Right atrium auricular region (tissue), 2 donors: ENCODE measurements around the gene AVPR1B. TPM values are rescaled to one million over a fixed set of nuclear protein-coding genes. Genes with fewer than 3 reads are reported as not detected.
A peak's percentile ranks its signal among the peaks of the same experiment; 100 is the strongest.

Experiments used
- DNase-seq: peaks from one replicate; pipeline ENCODE4 v3.0.0-alpha.2; 2019; ENCODE audit warnings: low spot score
- H3K27ac ChIP-seq, 2 donors: fragments of 200-600 bp; sonication (generic); 1 replicate in 1 of 2; 2 replicates in 1 of 2; pipeline ENCODE4 v1.5.1; 2016 to 2019
- H3K27me3 ChIP-seq, 2 donors: fragments of 200-600 bp; sonication (generic); one replicate each; pipeline versions ENCODE4 v1.5.1 to v1.6.0; 2017 to 2019
- H3K36me3 ChIP-seq: fragments of 200-600 bp; sonication (generic); one replicate; pipeline ENCODE4 v1.5.1; 2016
- H3K4me1 ChIP-seq, 2 donors: fragments of 200-600 bp; sonication (generic); one replicate each; pipeline versions ENCODE4 v1.5.1 to v1.6.0; 2017 to 2019
- H3K4me3 ChIP-seq, 2 donors: fragments of 200-600 bp; sonication (generic); 1 replicate in 1 of 2; 2 replicates in 1 of 2; pipeline ENCODE4 v1.5.1; 2017 to 2019; ENCODE audit warnings: mild to moderate bottlenecking in 1 of 2, moderate library complexity in 1 of 2
- H3K9me3 ChIP-seq, 2 donors: fragments of 200-600 bp; sonication (generic); one replicate each; pipeline ENCODE4 v1.5.1; 2019
- total RNA-seq, 2 donors: library from RNA; depleted of rRNA; stranded (reverse); fragments of >200 nt; gene quantifications; one replicate each; pipeline ENCODE4 v1.1.0, GENCODE V29; 2016
- TF ChIP-seq, protein P1 (sequence below), 2 donors: fragments of 200-600 bp; sonication (generic); IDR thresholded peaks; one replicate each; pipeline ENCODE4 v1.5.1; 2019; ENCODE audit warnings: antibody characterized with exemption in 2 of 2

The AVPR1B gene
- total RNA-seq, 2 donors from 2014 or later = not detected

DNA sequence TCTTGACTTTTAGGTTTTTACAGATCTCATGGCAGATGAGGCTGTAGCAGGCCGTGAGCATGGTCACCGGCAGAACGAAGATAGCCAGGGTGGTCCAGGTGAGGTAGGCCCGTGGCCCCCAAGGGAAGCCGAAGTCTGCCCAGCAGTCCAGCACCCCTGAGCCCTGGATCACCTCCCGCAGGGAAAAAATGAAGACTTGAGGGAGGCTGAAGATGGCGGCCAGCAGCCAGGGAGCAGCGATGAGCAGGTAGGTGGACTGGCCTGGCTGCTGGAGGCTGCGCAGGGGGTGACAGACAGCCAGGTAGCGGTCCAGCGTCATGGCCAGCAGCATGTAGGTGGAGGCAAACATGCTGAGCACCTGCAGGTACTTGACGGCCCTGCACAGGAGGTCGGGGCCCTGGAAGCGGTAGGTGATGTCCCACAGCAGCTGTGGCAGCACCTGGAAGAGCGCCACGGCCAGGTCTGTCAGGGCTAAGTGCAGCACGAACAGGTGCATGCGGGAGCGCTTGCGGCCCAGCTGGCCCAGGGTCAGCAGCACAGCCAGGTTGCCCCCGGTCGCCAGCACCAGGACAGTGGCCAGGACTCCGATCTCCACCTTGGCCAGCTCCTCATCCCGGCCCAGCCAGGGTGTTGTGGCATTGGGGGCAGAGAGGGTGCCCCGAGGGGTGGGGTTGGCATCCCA lies 856 bp downstream of the AVPR1B start:
- Histone ChIP-seq H3K36me3 (no peaks in the 10 kb centered on the region), H3K4me3 (no peak overlapping the region), H3K27me3 (no peaks in the 10 kb centered on the region), H3K4me1 (peaks cover 0 to 13% of the 10 kb centered on the region in 2 donors), H3K9me3 (peaks cover 0 to 9% of the 10 kb centered on the region in 2 donors), H3K27ac (no peak overlapping the region)
- peak; percentile 54 for DNase-seq
- TF ChIP-seq, protein P1, sequence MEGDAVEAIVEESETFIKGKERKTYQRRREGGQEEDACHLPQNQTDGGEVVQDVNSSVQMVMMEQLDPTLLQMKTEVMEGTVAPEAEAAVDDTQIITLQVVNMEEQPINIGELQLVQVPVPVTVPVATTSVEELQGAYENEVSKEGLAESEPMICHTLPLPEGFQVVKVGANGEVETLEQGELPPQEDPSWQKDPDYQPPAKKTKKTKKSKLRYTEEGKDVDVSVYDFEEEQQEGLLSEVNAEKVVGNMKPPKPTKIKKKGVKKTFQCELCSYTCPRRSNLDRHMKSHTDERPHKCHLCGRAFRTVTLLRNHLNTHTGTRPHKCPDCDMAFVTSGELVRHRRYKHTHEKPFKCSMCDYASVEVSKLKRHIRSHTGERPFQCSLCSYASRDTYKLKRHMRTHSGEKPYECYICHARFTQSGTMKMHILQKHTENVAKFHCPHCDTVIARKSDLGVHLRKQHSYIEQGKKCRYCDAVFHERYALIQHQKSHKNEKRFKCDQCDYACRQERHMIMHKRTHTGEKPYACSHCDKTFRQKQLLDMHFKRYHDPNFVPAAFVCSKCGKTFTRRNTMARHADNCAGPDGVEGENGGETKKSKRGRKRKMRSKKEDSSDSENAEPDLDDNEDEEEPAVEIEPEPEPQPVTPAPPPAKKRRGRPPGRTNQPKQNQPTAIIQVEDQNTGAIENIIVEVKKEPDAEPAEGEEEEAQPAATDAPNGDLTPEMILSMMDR (IDR thresholded peaks at IDR 0.05) = no peak

DNA sequence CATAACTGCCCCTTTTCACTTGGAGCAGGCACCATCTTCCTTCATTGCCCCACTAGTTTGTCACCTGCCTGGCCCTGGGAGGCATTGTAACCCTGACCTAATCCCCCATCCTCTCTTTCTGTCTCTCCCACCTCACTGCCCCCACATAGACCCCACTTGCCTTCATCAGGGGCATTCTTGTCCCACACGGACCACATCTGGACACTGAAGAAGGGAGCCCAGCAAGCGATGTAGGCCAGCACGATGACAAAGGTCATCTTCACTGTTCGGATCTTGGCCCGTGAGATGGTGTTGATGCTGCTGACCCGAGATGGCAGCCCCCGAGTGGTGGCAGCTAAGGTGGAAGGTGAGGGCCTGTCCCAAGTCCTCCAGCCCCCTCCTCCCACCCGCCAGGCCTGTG lies 1.4 kb downstream of the AVPR1B start:
- TF ChIP-seq, protein P1 (IDR thresholded peaks at IDR 0.05) = no peak
- no peak overlapping the region for H3K27ac ChIP-seq
- no peaks in the 10 kb centered on the region for H3K36me3 ChIP-seq
- no peak overlapping the region for H3K4me3 ChIP-seq
- peak; percentile 48 for DNase-seq
- peaks cover 0 to 13% of the 10 kb centered on the region in 2 donors for H3K4me1 ChIP-seq
- H3K27me3 ChIP-seq = no peaks in the 10 kb centered on the region
- H3K9me3 ChIP-seq = peaks cover 0 to 3% of the 10 kb centered on the region in 2 donors

DNA sequence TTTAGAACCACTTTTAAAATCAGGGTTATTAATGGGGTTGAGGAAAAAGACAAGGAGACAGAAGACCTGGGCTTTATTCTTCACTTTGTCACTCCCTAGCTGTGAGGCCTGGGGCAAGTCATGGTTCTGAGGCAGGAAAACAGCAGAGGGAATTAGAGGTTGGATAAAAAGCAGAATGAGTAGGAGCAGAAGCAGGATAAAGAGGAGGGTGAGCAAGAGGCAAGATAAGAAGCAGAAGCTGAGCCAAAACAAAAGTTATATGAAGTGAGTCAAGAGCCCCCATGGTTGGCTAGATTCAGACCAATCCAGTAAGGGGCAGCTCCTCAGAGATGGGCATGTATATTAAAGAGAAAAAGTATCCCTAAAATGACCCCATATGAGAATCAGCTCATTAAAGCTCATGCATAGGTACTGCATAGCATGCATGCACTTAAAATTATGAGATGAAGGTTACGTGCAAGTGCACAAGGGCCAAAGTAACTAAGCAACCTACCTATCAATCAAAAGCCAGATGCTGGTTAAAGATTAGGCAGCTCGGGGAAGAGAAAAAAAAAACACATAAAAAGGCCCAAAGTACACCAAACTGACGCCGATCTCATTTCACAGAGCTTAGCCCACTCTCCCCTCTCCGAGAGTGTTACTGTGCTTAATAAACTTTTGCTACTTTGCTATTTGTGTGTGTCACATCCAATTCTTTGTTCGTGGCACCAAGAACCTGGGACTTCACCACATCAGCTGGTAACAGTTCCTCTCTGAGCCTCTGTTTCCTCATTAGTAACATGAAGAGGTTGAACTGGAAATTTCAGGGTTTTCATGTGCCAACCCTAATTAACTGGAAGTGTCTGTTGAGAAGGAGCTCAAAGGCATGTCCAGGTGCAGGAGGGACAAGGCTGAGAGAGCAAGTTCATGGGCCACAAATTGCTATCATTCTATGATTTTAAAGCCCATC lies 2.2 kb downstream of the AVPR1B start:
- H3K27ac ChIP-seq = no peak overlapping the region
- no peak overlapping the region for H3K4me3 ChIP-seq
- H3K27me3 ChIP-seq = no peaks in the 10 kb centered on the region
- TF ChIP-seq, protein P1 (IDR thresholded peaks at IDR 0.05) = no peak
- peaks cover 0 to 13% of the 10 kb centered on the region in 2 donors for H3K4me1 ChIP-seq
- peak; percentile 11 for DNase-seq
- no peaks in the 10 kb centered on the region for H3K9me3 ChIP-seq
- no peaks in the 10 kb centered on the region for H3K36me3 ChIP-seq

DNA sequence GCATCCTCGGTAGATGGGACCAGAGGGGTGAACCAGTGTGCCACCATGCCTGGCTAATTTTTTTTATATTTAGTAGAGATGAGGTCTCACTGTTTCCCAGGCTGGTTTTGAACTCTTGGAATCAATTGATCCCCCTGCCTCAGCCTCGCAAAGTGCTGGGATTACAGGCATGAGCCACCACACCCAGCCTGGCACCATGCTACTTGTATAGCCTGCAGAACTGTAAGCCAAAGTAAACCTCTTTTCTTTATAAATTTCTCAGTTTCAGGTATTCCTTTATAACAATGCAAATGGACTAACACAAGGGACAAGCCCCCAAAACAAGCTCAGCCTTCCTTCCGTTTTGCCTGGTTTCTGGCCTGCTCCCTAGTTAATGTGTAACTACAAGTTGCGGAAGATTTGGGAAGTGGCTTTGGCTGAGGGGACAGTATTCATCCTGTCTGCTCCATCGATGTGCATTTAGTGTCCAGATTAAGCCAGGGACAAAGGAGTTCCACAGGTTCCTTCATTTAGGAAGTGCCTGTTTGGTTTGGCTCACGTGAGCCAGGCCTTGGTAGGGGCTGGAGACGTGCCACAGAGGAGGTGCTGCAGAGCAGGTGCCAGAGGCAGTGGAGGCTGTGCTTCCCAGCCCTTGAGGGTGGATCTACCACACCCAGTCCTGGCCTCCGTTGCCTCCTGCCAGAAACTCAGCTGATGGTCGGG lies 4.4 kb downstream of the AVPR1B start:
- TF ChIP-seq, protein P1 (IDR thresholded peaks at IDR 0.05) = no peak
- H3K4me1 ChIP-seq = peaks cover 0 to 10% of the 10 kb centered on the region in 2 donors
- no peak overlapping the region for H3K27ac ChIP-seq
- DNase-seq = peak; percentile 55
- H3K9me3 ChIP-seq = no peaks in the 10 kb centered on the region
- no peaks in the 10 kb centered on the region for H3K27me3 ChIP-seq
- no peak overlapping the region for H3K4me3 ChIP-seq
- H3K36me3 ChIP-seq = no peaks in the 10 kb centered on the region

DNA sequence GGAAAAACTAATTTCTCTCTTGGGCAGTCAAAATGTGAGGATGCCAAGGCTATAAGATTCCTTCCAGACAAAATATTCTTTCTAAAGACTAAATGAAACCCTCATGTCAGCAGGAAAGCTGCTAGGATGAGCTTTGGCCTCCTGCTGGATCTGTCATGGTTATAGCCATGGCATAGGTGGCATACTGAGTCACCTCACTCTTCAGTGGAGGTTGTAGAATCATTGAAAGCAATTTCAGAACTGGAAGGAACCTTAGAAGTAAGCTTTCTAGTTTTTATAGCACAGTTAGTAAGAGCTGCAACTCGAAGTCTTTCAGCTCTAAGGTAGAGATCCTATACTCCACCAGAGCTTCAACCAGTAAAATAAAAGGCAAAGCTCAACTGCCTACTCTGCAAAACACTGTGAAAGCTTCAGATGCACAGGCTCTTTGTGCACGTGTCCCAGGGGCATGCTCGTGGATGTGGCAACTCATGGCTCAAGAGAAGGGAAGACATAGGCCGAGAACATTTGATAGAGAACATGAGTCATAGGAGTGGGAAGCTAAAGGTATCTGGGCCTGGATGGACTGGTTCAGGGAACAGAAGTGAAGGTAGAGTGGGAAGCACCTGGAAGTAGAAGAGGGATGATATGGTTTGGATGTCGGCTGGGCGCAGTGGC lies 5.8 kb downstream of the AVPR1B start:
- no peaks in the 10 kb centered on the region for H3K4me1 ChIP-seq
- no peaks in the 10 kb centered on the region for H3K9me3 ChIP-seq
- DNase-seq = peak; percentile 46
- no peaks in the 10 kb centered on the region for H3K27me3 ChIP-seq
- H3K36me3 ChIP-seq = no peaks in the 10 kb centered on the region
- TF ChIP-seq, protein P1 (IDR thresholded peaks at IDR 0.05) = no peak
- H3K27ac ChIP-seq = no peak overlapping the region
- H3K4me3 ChIP-seq = no peak overlapping the region
